ENCODE data around the gene TIAL1.

GRCh38 chr10:119644205-119644814 is 47.5 kb upstream of the TIAL1 start:
- TF ChIP-seq CTCF (conservative IDR thresholded peaks at IDR 0.05) (no peak), EZH2 (IDR thresholded peaks at IDR 0.05; ENCODE audit: low read depth) (no peak)
